Measurements from ENCODE around the gene PLEKHJ1.

PLEKHJ1 gene

DNA sequence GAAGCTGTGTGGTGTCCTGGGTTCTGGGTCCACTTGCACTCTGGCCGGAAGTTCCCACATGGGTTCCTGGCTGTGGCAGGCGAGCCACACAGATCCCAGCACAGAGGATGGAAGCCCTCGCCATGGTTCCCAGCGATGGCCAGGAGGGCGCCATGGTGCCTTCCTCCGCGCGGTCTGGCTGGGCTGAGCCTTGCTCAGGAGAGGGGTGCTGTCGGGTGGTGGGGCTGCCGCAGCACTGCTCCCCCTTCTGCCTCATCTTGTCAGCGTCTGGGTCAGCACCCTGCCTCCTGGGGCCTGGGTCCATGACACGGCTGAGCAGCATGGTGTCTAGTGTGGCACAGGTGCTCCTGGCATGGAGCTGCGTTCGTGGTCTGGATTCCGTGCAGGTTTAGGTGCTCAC lies 38.9 kb downstream of the PLEKHJ1 start:
- DNase-seq (ENCODE audit: low read depth) = no peak

GRCh38 chr19:2195914-2196313 lies 40.2 kb downstream of the PLEKHJ1 start:
- no peak for DNase-seq (ENCODE audit: low read depth)

DNA sequence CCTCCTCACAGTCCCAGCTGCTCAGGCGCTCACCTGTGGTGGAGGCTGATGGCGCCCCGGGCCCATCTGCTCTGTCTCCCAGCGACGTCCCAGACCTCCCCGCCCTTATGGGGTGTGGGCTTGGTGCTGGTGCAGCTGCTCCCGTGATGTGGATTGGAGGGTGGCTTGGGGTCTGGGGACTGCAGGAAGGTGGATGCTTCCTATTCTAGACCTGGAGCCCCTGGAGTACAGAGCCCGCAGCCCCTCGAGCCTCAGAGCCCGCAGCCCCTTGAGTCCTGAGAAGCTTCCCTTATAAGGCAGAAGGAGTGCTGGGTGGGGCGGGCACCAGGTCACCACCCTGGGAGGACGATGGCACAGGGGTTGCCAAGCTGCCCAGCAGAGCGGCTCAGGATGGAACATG lies 40.8 kb downstream of the PLEKHJ1 start:
- DNase-seq (ENCODE audit: low read depth) = no peak

GRCh38 chr19:2194513-2195078 lies 41.5 kb downstream of the PLEKHJ1 start:
- no peak for DNase-seq (ENCODE audit: low read depth)

GRCh38 chr19:2193807-2194206 lies 42.3 kb downstream of the PLEKHJ1 start:
- DNase-seq (ENCODE audit: low read depth) = no peak

GRCh38 chr19:2192862-2193261 lies 43.3 kb downstream of the PLEKHJ1 start:
- no peak for DNase-seq (ENCODE audit: low read depth)

DNA sequence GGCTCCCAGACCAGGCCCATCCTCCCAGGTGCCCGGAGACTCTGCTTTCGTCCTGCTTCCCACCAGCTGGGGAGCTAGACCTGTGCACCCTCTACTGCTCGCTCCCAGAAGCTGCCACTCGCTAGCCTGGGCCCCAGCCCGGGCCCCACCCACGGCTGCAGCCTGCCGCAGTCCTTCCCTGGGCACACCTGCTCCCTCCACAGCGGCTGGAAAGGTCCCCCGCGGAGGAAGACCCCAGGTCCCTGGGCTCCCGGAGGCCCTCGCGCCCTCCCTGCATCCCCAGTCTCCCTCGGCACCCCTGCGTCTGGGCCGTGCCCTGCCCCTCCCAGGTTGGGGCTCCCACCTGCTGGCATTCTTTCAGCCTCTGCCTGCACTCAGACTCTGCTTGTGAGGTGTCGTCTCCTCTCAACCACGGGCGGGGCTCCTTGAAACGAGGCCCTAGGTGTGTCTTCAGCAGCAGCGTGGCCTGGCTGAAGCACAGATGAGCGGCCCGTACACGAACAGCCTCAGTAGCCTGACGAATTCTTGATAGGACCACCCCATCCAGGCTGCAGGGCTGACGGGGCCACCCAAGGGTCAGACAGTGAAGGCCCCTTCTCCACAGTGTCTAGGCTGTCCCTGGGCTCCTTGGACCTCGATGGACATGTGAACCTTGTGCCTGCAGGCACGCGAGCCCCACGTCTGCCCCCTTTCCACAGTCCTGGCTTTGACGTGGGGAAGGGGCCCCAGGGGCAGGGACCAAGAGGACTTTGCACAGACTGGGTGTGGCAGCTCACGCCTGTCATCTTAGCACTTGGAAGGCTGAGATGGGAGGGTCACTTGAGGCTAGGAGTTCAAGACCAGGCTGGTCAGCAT lies 44.4 kb downstream of the PLEKHJ1 start:
- no peak for DNase-seq (ENCODE audit: low read depth)

DNA sequence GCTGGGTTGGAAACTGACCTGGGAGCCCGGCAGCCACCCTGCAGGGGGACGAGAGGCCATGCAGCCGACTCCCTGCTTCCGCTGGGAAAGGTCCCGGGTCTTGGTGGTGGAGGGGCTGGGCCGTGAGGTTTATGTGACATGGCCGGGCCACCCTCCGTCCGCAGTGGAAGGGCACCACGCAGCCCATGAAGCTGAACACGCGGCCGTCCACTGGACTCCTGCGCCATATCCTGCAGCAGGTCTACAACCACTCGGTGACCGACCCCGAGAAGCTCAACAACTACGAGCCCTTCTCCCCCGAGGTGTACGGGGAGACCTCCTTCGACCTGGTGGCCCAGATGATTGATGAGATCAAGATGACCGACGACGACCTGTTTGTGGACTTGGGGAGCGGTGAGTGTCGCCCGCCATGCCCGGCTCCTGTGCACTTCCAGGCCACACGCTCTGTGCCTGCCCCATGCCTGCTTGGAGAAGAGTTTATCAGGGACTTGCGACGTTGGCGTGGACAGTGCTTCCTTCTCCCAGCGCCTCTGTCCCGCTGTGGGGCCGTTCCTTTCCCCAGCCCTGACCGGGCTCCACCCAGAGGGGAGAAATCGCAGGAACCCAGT lies 45.2 kb downstream of the PLEKHJ1 start:
- DNase-seq (ENCODE audit: low read depth) = no peak

GRCh38 chr19:2189880-2190279 lies 46.2 kb downstream of the PLEKHJ1 start:
- DNase-seq (ENCODE audit: low read depth) = no peak

GRCh38 chr19:2188708-2189385 lies 47.3 kb downstream of the PLEKHJ1 start:
- DNase-seq (ENCODE audit: low read depth) = no peak

DNA sequence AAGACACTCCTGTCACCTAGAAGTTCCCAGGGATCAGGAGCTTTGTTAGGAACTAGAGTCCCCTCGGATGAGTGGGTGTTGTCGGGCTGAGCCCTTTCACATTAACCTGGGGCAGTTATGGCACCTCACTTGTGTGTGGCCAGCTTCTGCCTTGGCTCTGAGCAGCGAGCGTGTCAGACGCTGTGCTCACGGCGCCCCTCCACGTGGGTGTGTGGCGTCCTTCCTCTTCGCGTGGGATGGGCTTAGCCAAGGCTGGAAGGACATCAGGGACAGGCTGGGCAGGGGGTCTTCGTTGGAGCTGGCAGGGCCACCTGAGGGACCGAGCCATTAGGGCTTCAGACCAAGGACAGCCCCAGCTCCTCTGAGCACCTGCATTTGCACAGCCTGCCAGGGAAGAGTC lies 49.0 kb downstream of the PLEKHJ1 start:
- no peak for DNase-seq (ENCODE audit: low read depth)

DNA sequence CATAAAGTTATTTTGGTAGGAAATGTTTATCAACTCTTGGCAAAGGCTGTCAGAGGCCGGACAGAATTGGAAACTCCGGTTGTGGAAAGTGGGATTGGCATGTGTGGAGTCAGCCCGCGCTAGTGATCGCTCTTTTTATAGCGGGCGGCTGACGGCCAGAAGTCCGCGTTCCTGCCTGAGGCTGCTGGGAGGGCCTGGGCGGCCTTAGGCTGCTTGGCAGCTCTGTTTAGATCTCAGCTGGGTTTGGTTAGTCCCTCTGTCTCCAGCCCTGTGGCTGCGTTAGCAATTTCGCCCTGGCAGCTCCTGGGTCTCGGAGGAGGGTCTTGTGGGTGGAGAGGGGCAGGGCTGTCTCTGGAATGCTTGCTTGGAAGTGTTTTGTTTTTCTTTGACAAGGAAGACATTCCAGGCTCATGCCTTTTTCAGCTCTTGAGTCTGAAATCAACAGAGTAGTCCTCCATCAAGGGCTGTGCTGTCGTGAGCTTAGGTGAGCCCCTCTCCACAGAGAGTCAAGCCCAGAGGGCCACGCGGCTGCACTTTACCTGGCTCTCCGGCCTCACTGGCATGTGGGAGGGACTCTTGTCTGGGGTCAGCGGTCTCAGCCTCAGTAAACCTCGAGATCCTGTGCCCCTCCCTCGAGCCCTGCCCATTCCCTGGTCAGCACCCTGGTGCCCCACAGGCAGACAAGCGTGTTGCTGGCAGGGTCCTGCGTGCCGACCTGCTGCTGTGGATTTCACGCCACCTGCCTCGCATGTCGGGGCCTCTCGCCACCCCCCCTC lies 49.9 kb downstream of the PLEKHJ1 start:
- peak; percentile 94 for DNase-seq (ENCODE audit: low read depth)

- no peak for DNase-seq (ENCODE audit: low read depth)
These were observed 50.4 kb downstream of the PLEKHJ1 start for GRCh38 chr19:2185734-2186070.

GRCh38 chr19:2184422-2184975 lies 51.6 kb downstream of the PLEKHJ1 start:
- DNase-seq (ENCODE audit: low read depth) = no peak
